Tibial nerve (tissue), 4 donors: ENCODE measurements around the gene NEDD9. TPM values are rescaled to one million over a fixed set of nuclear protein-coding genes. Genes with fewer than 3 reads are reported as not detected.
A peak's percentile ranks its signal among the peaks of the same experiment; 100 is the strongest.

Source experiments
- DNase-seq, 2 donors: peaks; one replicate each; pipeline ENCODE4 v3.0.0-alpha.2; 2019; ENCODE audit warnings: low spot score in 2 of 2
- H3K27ac ChIP-seq, 4 donors: fragments of 200-600 bp; sonication (generic) in 3 of 4; one replicate each; pipeline ENCODE4 v1.5.1; 2017 to 2019; ENCODE audit warnings: mild to moderate bottlenecking in 1 of 4
- H3K27me3 ChIP-seq, 2 donors: fragments of 200-600 bp; sonication (generic) in 1 of 2; one replicate each; pipeline versions ENCODE4 v1.5.1 to v1.6.0; 2017 to 2019
- H3K36me3 ChIP-seq, 3 donors: fragments of 200-600 bp; sonication (generic); one replicate each; pipeline ENCODE4 v1.5.1; 2018 to 2019
- H3K4me1 ChIP-seq, 4 donors: fragments of 200-600 bp; sonication (generic) in 3 of 4; one replicate each; pipeline ENCODE4 v1.5.1; 2017 to 2019
- H3K4me3 ChIP-seq, 4 donors: fragments of 200-600 bp; sonication (generic) in 3 of 4; one replicate each; pipeline ENCODE4 v1.5.1; 2017 to 2019; ENCODE audit warnings: mild to moderate bottlenecking in 1 of 4, moderate library complexity in 1 of 4
- H3K9me3 ChIP-seq, 4 donors: fragments of 200-600 bp; sonication (generic) in 3 of 4; one replicate each; pipeline ENCODE4 v1.5.1; 2017 to 2019
- CTCF ChIP-seq, 5 experiments: fragments of 200-600 bp in 3 of 5; fragments of 450-650 bp in 2 of 5; sonication (generic) in 3 of 5; IDR thresholded peaks; one replicate each; pipeline ENCODE4 v1.5.1; 2016 to 2019; ENCODE audit warnings: antibody characterized with exemption in 5 of 5, mild to moderate bottlenecking in 3 of 5, moderate library complexity in 2 of 5
- EP300 ChIP-seq, 2 donors: sonication (generic); formaldehyde crosslinking; IDR thresholded peaks; one replicate each; pipeline ENCODE4 v1.6.1; 2017; ENCODE audit warnings: antibody characterized with exemption in 2 of 2, mild to moderate bottlenecking in 1 of 2
- POLR2A ChIP-seq, 2 donors: fragments of 450-650 bp; IDR thresholded peaks; one replicate each; pipeline ENCODE4 v1.6.1; 2017; ENCODE audit warnings: antibody characterized with exemption in 2 of 2, mild to moderate bottlenecking in 2 of 2, moderate library complexity in 2 of 2
- WGBS, 2 donors: methylation state at CpG; one replicate each; pipeline ENCODE4 v1.1.5; 2018; 5-methylcytosine and 5-hydroxymethylcytosine counted together
- total RNA-seq, 4 donors: library from RNA; depleted of rRNA; stranded (reverse); fragments of >200 nt; gene quantifications; one replicate each; pipeline ENCODE4 v1.1.0, GENCODE V29; 2016

The NEDD9 gene
- total RNA-seq, 4 donors from 2014 or later: 107 to 205 (median 130) TPM

GRCh38 chr6:11207199-11207968, 25.1 kb downstream of the NEDD9 start:
- WGBS, 2 donors: 62 to 65% methylated on average over 5 of the region's 5 CpGs
- Histone ChIP-seq H3K4me3 (no peak overlapping the region), H3K27ac (peak overlapping the region in 2 of 4 donors; percentile 87 to 90), H3K36me3 (peaks cover 0 to 11% (median 0%) of the 10 kb centered on the region in 3 donors), H3K9me3 (no peaks in the 10 kb centered on the region), H3K4me1 (peaks cover 4 to 91% (median 65%) of the 10 kb centered on the region in 4 donors), H3K27me3 (no peaks in the 10 kb centered on the region)
- peak in 1 of 2 donors; percentile 74 for DNase-seq
- TF ChIP-seq EP300 (IDR thresholded peaks at IDR 0.05) (peak; percentile 38 to 96), POLR2A (IDR thresholded peaks at IDR 0.05) (no peak)

DNA sequence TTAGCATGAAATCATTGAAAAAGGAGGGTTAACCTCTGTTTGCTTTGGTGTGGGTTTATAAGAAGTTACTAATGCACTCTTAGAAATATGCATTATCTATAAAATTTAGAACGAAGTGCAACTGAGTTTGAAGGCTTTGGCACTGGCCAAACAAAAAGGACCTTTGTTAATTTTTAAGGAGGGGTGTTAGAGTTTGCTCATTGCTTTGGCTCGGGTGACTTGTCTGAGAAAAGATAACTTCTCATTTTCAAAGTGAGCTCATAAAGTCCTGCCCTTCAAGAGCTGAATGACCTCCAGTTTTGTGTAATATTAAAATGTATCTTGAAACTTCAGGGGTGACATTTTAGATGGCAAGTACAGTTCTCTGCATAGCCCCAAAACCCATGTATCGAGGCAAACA, 25.9 kb downstream of the NEDD9 start:
- TF ChIP-seq POLR2A (IDR thresholded peaks at IDR 0.05): no peak
- no peak for TF ChIP-seq EP300 (IDR thresholded peaks at IDR 0.05)
- TF ChIP-seq CTCF (IDR thresholded peaks at IDR 0.05): no peak
- WGBS, 2 donors: 35 to 46% methylated on average over 3 of the region's 3 CpGs
- Histone ChIP-seq H3K4me1 (peaks cover 4 to 91% (median 65%) of the 10 kb centered on the region in 4 donors), H3K36me3 (peaks cover 0 to 7% (median 0%) of the 10 kb centered on the region in 3 donors), H3K4me3 (no peak overlapping the region), H3K27ac (peak overlapping the region in 2 of 4 donors; percentile 87 to 90), H3K27me3 (no peaks in the 10 kb centered on the region), H3K9me3 (no peaks in the 10 kb centered on the region)
- DNase-seq: no peak

DNA sequence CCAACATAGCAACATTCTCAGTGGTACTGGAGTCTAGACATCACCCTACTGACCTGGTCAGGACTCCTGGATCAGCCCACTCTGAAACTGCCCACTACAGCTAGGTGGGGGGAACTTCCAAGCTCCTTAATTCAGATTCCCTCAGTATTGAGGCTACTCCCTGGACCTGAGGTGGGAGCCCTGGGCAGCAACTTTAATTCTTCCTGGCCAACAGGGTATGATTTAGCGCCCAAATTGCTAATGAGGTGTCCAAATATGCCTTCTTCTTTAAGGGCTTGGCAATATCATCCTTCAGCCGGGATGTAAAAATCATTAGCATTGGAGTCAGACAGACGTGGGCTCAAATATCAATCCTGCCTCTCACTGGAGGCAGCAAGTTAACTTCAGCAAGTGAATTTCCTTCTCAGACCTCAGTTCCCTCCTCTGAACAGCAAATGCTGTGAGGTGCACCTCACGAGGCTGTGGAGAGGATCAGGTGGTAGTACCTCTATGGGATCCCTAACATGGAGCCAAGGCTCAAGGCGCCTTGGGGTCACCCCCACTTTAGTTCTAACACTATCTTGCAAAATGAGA, 27.6 kb downstream of the NEDD9 start:
- H3K4me3 ChIP-seq: no peak overlapping the region
- H3K27me3 ChIP-seq: no peaks in the 10 kb centered on the region
- DNase-seq: no peak
- no peak for TF ChIP-seq POLR2A (IDR thresholded peaks at IDR 0.05)
- peak in 1 of 2 donors; percentile 31 for TF ChIP-seq EP300 (IDR thresholded peaks at IDR 0.05)
- TF ChIP-seq CTCF (IDR thresholded peaks at IDR 0.05): no peak
- H3K36me3 ChIP-seq: peaks cover 0 to 10% (median 0%) of the 10 kb centered on the region in 3 donors
- peaks cover 4 to 84% (median 55%) of the 10 kb centered on the region in 4 donors for H3K4me1 ChIP-seq
- no peaks in the 10 kb centered on the region for H3K9me3 ChIP-seq
- H3K27ac ChIP-seq: peak overlapping the region in 2 of 4 donors; percentile 37 to 43
- 79 to 92% methylated on average over 5 of the region's 5 CpGs for WGBS, 2 donors

DNA sequence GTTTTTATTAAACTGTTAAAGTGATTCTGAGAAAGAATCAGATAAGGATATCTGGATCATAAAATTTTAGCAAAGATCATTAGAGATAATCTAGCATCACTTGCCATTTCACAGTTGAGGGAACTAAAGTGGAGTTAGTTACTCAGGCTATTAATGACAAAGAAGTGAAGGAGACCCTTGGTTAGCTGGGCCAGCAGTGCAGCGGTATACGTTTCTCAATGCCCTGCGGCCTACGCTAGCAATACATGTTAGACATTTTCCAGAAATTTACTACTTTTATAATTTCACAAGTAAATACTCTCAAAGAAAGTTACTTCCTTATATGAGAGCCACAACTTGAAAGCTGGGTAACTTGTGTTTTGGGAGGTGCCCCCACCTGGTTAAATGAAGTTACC, 28.5 kb downstream of the NEDD9 start:
- WGBS, 2 donors: 96 to 98% methylated on average over 4 of the region's 4 CpGs
- DNase-seq: no peak
- no peak for TF ChIP-seq POLR2A (IDR thresholded peaks at IDR 0.05)
- no peaks in the 10 kb centered on the region for H3K9me3 ChIP-seq
- no peaks in the 10 kb centered on the region for H3K27me3 ChIP-seq
- H3K4me1 ChIP-seq: peaks cover 4 to 77% (median 51%) of the 10 kb centered on the region in 4 donors
- H3K36me3 ChIP-seq: peaks cover 0 to 7% (median 0%) of the 10 kb centered on the region in 3 donors
- H3K4me3 ChIP-seq: no peak overlapping the region
- peak overlapping the region in 3 of 4 donors; percentile 58 to 90 (median 81) for H3K27ac ChIP-seq

- WGBS, 2 donors: 55 to 57% methylated on average over 6 of the region's 6 CpGs
- Histone ChIP-seq H3K27ac (peak overlapping the region; percentile 57 to 90 (median 70)), H3K4me1 (peaks cover 4 to 76% (median 48%) of the 10 kb centered on the region in 4 donors), H3K36me3 (peaks cover 0 to 7% (median 0%) of the 10 kb centered on the region in 3 donors), H3K4me3 (no peak overlapping the region), H3K27me3 (no peaks in the 10 kb centered on the region), H3K9me3 (no peaks in the 10 kb centered on the region)
- TF ChIP-seq CTCF (IDR thresholded peaks at IDR 0.05) (no peak), POLR2A (IDR thresholded peaks at IDR 0.05) (no peak), EP300 (IDR thresholded peaks at IDR 0.05) (no peak)
- DNase-seq: no peak
Measured at GRCh38 chr6:11203306-11204004, 29.0 kb downstream of the NEDD9 start.
